Loucy (cell line): Measurements from ENCODE around the gene POLR3B.

Source experiments
- H2AFZ ChIP-seq: fragments of 200-600 bp; sonication (generic); 2 replicates; pipeline ENCODE4 v1.6.0; 2016; ENCODE audit warnings: antibody characterized with exemption, mild to moderate bottlenecking, low read length, moderate library complexity
- H3F3A ChIP-seq: fragments of 200-600 bp; 2 replicates; pipeline ENCODE4 v1.6.0; 2016; ENCODE audit warnings: antibody characterized with exemption, low read depth, mild to moderate bottlenecking
- H3K27me3 ChIP-seq: fragments of 200-600 bp; sonication (generic); 2 replicates; pipeline ENCODE4 v1.6.1; 2014; ENCODE audit warnings: low read length, mild to moderate bottlenecking; ENCODE audit not compliant: insufficient read depth, poor library complexity, severe bottlenecking
- H3K36me3 ChIP-seq: fragments of 200-600 bp; sonication (generic); 2 replicates; pipeline ENCODE4 v1.6.1; 2016; ENCODE audit warnings: low read length; ENCODE audit not compliant: insufficient read depth
- H3K4me1 ChIP-seq: fragments of 200-600 bp; sonication (generic); 2 replicates; pipeline ENCODE4 v1.5.1; 2014; ENCODE audit warnings: low read length, mild to moderate bottlenecking; ENCODE audit not compliant: insufficient read depth, poor library complexity, severe bottlenecking
- H3K4me2 ChIP-seq: fragments of 200-600 bp; sonication (generic); 2 replicates; pipeline ENCODE4 v1.6.0; 2014; ENCODE audit warnings: antibody characterized with exemption, low read length, low read depth, mild to moderate bottlenecking; ENCODE audit not compliant: poor library complexity, severe bottlenecking
- H3K4me3 ChIP-seq: fragments of 200-600 bp; sonication (generic); 2 replicates; pipeline ENCODE4 v1.5.1; 2014; ENCODE audit warnings: low read length, mild to moderate bottlenecking, mixed read lengths; ENCODE audit not compliant: poor library complexity, severe bottlenecking
- H3K79me2 ChIP-seq: fragments of 200-600 bp; sonication (generic); 2 replicates; pipeline ENCODE4 v1.6.1; 2014; ENCODE audit warnings: low read length; ENCODE audit not compliant: insufficient read depth
- H3K9ac ChIP-seq: fragments of 200-600 bp; sonication (generic); 2 replicates; pipeline ENCODE4 v1.6.0; 2014; ENCODE audit warnings: mild to moderate bottlenecking, low read depth, low read length, moderate library complexity; ENCODE audit not compliant: poor library complexity, severe bottlenecking
- H3K9me2 ChIP-seq: fragments of 200-600 bp; sonication (generic); replicated peaks from 2 replicates; pipeline ENCODE4 v1.6.1; 2016; ENCODE audit warnings: low read depth, low read length, mixed read lengths
- H3K9me3 ChIP-seq: fragments of 200-600 bp; sonication (generic); 2 replicates; pipeline ENCODE4 v1.6.1; 2014; ENCODE audit warnings: mild to moderate bottlenecking, antibody characterized with exemption, low read length, low read depth; ENCODE audit not compliant: insufficient read depth
- H4K20me1 ChIP-seq: fragments of 200-600 bp; sonication (generic); 2 replicates; pipeline ENCODE4 v1.6.0; 2014; ENCODE audit warnings: antibody characterized with exemption, low read length, mild to moderate bottlenecking; ENCODE audit not compliant: insufficient read depth, poor library complexity, severe bottlenecking
- CTCF ChIP-seq: fragments of 200-600 bp; sonication (generic); conservative IDR thresholded peaks from 2 replicates; pipeline ENCODE4 v1.5.1; 2014; ENCODE audit warnings: mild to moderate bottlenecking, antibody characterized with exemption, low read length
- EZH2phosphoT487 ChIP-seq: fragments of 200-600 bp; IDR thresholded peaks from 2 replicates; pipeline ENCODE4 v1.6.1; 2018; ENCODE audit warnings: antibody characterized with exemption, mild to moderate bottlenecking, moderate library complexity, borderline replicate concordance

The POLR3B gene

GRCh38 chr12:106333010-106333409, 24.5 kb upstream of the POLR3B start:
- Histone ChIP-seq H3K9ac (no peak overlapping the region), H3K4me3 (no peak overlapping the region), H2AFZ (no peak overlapping the region), H3F3A (no peaks in the 10 kb centered on the region), H3K27me3 (no peaks in the 10 kb centered on the region), H3K9me3 (no peaks in the 10 kb centered on the region), H4K20me1 (no peaks in the 10 kb centered on the region), H3K9me2 (no peaks in the 10 kb centered on the region), H3K79me2 (no peaks in the 10 kb centered on the region), H3K4me1 (no peaks in the 10 kb centered on the region), H3K4me2 (no peak overlapping the region), H3K36me3 (no peaks in the 10 kb centered on the region)
- TF ChIP-seq CTCF: no peak
- TF ChIP-seq EZH2phosphoT487: no peak

DNA sequence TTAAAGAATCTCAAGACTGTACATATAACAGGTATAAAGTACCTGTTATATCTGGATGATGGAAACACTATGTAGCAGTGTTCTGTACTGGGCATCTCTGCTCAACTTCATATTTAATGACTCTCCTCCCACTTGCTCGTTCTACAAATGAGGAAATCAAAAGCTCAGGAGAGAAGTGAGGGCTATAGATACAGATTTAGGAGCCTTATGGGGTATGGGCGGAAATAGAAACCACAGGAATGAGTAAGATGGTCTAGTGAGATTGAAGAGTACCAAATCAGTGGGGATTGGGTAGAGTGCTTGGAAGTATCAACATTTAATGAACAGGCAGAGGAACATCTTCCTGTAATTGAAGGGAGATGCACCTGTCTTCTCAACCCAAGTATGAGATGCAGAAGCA, 23.8 kb upstream of the POLR3B start:
- Histone ChIP-seq H3K4me3 (no peak overlapping the region), H3K4me2 (no peak overlapping the region), H3K9ac (no peak overlapping the region), H3K9me3 (no peaks in the 10 kb centered on the region), H3K27me3 (no peaks in the 10 kb centered on the region), H2AFZ (no peak overlapping the region), H3F3A (no peaks in the 10 kb centered on the region), H3K79me2 (no peaks in the 10 kb centered on the region), H3K4me1 (no peaks in the 10 kb centered on the region), H3K36me3 (no peaks in the 10 kb centered on the region), H3K9me2 (no peaks in the 10 kb centered on the region), H4K20me1 (no peaks in the 10 kb centered on the region)
- no peak for TF ChIP-seq EZH2phosphoT487
- TF ChIP-seq CTCF: no peak

- no peak for TF ChIP-seq EZH2phosphoT487
- Histone ChIP-seq H4K20me1 (no peaks in the 10 kb centered on the region), H3K9me2 (no peaks in the 10 kb centered on the region), H3K4me3 (no peak overlapping the region), H3K36me3 (no peaks in the 10 kb centered on the region), H3K9ac (no peak overlapping the region), H3K4me2 (no peak overlapping the region), H3K4me1 (no peaks in the 10 kb centered on the region), H3K27me3 (no peaks in the 10 kb centered on the region), H3K79me2 (no peaks in the 10 kb centered on the region), H2AFZ (no peak overlapping the region), H3K9me3 (no peaks in the 10 kb centered on the region), H3F3A (no peaks in the 10 kb centered on the region)
These were observed 16.3 kb upstream of the POLR3B start for GRCh38 chr12:106341086-106341877.
